Mesodermal cell (in vitro differentiated cells): Measurements from ENCODE around the gene PKIG. TPM values are rescaled to one million over a fixed set of nuclear protein-coding genes. Genes with fewer than 3 reads are reported as not detected.

ENCODE experiments used
- H3K27ac ChIP-seq: 2 replicates; pipeline ENCODE4 v1.7.0; 2013; ENCODE audit warnings: mild to moderate bottlenecking, low read depth, low read length, moderate library complexity; ENCODE audit not compliant: severe bottlenecking
- H3K36me3 ChIP-seq: 2 replicates; pipeline ENCODE4 v1.7.1; 2013; ENCODE audit warnings: mild to moderate bottlenecking, low read length, moderate library complexity; ENCODE audit not compliant: control insufficient read depth, insufficient read depth
- H3K4me1 ChIP-seq: one replicate; pipeline ENCODE4 v1.7.1; 2013; ENCODE audit warnings: mild to moderate bottlenecking, low read length; ENCODE audit not compliant: insufficient read depth, control insufficient read depth, poor library complexity, severe bottlenecking
- H3K4me3 ChIP-seq: 2 replicates; pipeline ENCODE4 v1.7.0; 2013; ENCODE audit warnings: low read length, control low read depth, mild to moderate bottlenecking; ENCODE audit not compliant: insufficient read depth, poor library complexity, severe bottlenecking; ENCODE audit errors: extremely low read depth
- H3K9me3 ChIP-seq: 2 replicates; pipeline ENCODE4 v1.7.1; 2013; ENCODE audit warnings: mild to moderate bottlenecking, low read length, moderate library complexity; ENCODE audit not compliant: control insufficient read depth
- WGBS, 2 experiments: methylation state at CpG; one replicate each; pipeline ENCODE4 v1.1.5; 2013; ENCODE audit warnings: missing lambda C conversion rate in 2 of 2; ENCODE audit not compliant: insufficient coverage in 2 of 2; 5-methylcytosine and 5-hydroxymethylcytosine counted together
- polyA plus RNA-seq, 2 experiments: library from polyadenylated mRNA; stranded (reverse); fragments of 50-300 nt; gene quantifications; one replicate each; pipeline ENCODE4 v1.2.3, GENCODE V29; 2013

PKIG gene
- polyA plus RNA-seq (2013, experiment 1 of 2), result 131 TPM
- polyA plus RNA-seq (2013, experiment 2 of 2), result 125 TPM

DNA sequence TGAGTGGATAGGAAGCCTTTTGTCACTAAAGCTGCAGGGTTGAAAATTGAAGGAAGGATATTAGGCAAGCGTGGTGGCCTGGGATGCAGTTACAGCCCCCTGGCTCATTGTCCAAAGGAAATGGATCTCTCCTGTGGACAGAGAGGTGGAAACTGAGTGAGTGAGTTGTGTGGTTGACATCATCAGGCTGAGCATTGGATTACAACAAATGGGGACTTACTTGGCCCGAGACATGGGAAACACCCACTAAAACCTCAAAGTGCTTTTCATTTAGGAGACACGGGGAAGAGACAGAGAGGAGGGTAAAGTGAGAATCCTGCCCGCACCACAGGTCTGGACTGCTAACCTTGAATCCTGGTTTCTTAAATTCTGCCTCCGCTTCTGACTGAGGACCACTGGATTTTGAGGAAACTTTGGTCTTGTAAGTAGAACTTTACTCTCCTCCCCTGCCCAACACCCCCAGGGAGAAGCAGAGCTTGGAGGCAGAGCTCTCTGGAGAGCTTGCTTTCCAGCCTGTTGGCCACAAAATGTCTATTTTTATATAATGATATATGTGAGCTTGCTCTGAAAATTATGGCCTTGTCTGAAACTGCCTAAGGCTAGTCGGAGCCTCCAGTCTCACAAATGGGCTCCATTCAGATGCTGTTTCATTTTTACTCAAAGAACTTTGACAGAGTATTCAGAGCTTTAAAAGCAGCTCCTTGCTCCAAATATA, at the start of gene PKIG:
Gene PKIG (plus strand): TSS at position 269 of the 715 bp plus-strand sequence. CDS start 31,978 bp downstream, outside the sequence.
- H3K36me3 ChIP-seq, result peaks cover 12% of the 10 kb centered on the region
- H3K4me3 ChIP-seq, result peak within 1 kb of the TSS; percentile 27
- H3K4me1 ChIP-seq, result peaks cover 43% of the 10 kb centered on the region
- WGBS, 2 experiments, result 75 to 88% methylated on average over 1 to 3 of the region's 6 CpGs
- peak within 1 kb of the TSS; percentile 81 for H3K27ac ChIP-seq
- H3K9me3 ChIP-seq, result no peaks in the 10 kb centered on the region

DNA sequence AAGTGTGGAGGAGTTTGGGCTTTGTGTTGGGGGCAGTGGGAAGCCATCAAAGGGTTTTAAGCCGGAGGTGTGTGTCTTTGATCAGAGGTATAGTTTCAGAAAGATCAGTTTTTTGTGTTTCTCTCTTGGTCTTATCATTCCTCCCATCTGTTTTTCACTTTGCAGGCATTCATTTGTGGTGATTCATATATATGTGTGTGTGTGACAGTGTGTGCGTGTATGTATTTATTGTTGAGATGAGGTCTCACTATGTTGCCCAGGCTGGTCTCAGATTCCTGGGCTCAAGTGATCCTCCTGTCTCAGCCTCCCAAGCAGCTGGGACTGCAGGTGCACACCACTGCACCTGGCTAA, 49.4 kb upstream of the PKIG start:
- H3K4me3 ChIP-seq, result peak overlapping the region; percentile 74
- peaks cover 9% of the 10 kb centered on the region for H3K4me1 ChIP-seq
- peaks cover 3% of the 10 kb centered on the region for H3K9me3 ChIP-seq
- no peaks in the 10 kb centered on the region for H3K36me3 ChIP-seq
- WGBS, 2 experiments, result 63 to 100% methylated on average over 1 of the region's 2 CpGs
- H3K27ac ChIP-seq, result peak overlapping the region; percentile 49

DNA sequence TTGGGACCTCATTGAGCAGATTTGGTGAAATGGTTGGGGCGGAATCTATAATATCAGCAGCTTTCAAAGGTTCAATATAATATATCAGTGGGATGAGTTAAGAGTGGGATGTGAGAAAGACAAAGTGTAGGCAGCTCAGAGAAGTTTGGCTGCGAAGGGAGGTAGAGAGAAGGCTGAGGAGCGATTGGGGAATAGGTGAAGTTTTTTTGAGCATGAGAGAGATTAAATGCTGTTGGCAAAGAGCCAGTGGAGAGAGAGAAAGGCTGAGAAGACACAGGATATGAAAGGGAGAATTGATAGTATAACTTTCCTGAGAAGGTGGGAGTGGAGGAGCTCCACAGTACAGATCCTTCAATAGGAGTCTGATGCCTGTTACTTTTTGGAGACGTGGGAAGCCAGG, 48.5 kb upstream of the PKIG start:
- Histone ChIP-seq H3K4me3 (no peak overlapping the region), H3K27ac (no peak overlapping the region), H3K9me3 (peaks cover 3% of the 10 kb centered on the region), H3K36me3 (no peaks in the 10 kb centered on the region), H3K4me1 (peaks cover 9% of the 10 kb centered on the region)
- WGBS, 2 experiments, result 97% methylated on average over 3 of the region's 4 CpGs

GRCh38 chr20:44536175-44536574, 46.2 kb upstream of the PKIG start:
- WGBS, 2 experiments, result 86 to 93% methylated on average over 1 to 3 of the region's 3 CpGs
- Histone ChIP-seq H3K36me3 (no peaks in the 10 kb centered on the region), H3K9me3 (no peaks in the 10 kb centered on the region), H3K27ac (no peak overlapping the region), H3K4me3 (no peak overlapping the region), H3K4me1 (peaks cover 9% of the 10 kb centered on the region)

- H3K4me3 ChIP-seq, result no peak overlapping the region
- 83% methylated on average over 1 of the region's 1 CpG; no CpG with 5 or more reads in 1 of the 2 experiments for WGBS, 2 experiments
- no peaks in the 10 kb centered on the region for H3K36me3 ChIP-seq
- no peak overlapping the region for H3K27ac ChIP-seq
- no peaks in the 10 kb centered on the region for H3K9me3 ChIP-seq
- peaks cover 6% of the 10 kb centered on the region for H3K4me1 ChIP-seq
Measured at GRCh38 chr20:44537993-44538392, 44.4 kb upstream of the PKIG start.

GRCh38 chr20:44540834-44541233, 41.5 kb upstream of the PKIG start:
- H3K36me3 ChIP-seq, result no peaks in the 10 kb centered on the region
- no peak overlapping the region for H3K4me3 ChIP-seq
- no peaks in the 10 kb centered on the region for H3K9me3 ChIP-seq
- whole genome bisulfite sequencing, 2 experiments, result 28 to 71% methylated on average over 3 to 5 of the region's 6 CpGs
- H3K4me1 ChIP-seq, result peaks cover 4% of the 10 kb centered on the region
- peak overlapping the region; percentile 80 for H3K27ac ChIP-seq

- no peak overlapping the region for H3K4me3 ChIP-seq
- peaks cover 4% of the 10 kb centered on the region for H3K4me1 ChIP-seq
- H3K9me3 ChIP-seq, result no peaks in the 10 kb centered on the region
- H3K36me3 ChIP-seq, result no peaks in the 10 kb centered on the region
- WGBS, 2 experiments, result 90 to 100% methylated on average over 2 of the region's 4 CpGs
- H3K27ac ChIP-seq, result no peak overlapping the region
Measured at GRCh38 chr20:44541992-44542391, 40.4 kb upstream of the PKIG start.

DNA sequence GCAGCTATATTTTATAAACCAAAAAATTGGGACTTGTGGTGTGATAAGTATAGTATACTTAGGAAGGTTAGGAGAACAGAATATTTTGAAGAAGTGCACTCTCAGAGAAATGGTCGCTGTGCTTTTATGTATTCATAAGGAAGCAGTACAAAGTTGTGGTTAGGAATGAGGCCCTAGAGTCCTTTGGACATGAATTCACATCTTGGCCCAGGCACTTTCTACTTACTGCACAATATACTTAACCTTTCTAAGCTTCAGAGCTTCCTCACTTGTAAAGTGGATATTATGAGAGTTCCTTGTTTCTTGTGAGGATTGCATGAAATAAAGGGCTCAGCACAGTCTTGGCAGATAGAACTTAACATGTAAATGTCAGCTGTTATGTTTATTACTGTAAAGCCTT, 39.5 kb upstream of the PKIG start:
- Histone ChIP-seq H3K36me3 (no peaks in the 10 kb centered on the region), H3K9me3 (no peaks in the 10 kb centered on the region), H3K4me1 (peaks cover 6% of the 10 kb centered on the region), H3K27ac (no peak overlapping the region), H3K4me3 (no peak overlapping the region)
- 100% methylated on average over 1 of the region's 1 CpG for WGBS, 2 experiments

DNA sequence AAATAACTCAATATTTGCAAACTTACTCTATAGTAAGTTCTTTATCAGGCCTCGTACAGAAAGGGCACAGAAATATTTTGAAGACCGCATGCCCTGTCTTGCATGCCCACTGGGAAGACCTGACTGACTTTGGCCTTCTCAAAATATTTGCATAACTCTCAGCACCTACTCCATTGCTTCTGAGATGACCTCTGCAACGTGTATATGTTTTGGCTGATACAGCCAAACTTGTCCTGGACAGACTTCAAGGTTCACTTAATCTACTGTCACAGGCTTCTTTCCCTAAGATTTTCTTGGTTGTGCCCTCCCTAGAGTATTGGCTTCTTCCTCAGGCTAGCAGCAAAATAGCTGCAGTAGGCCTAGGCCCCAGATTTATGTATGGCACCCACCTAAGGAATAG, 39.0 kb upstream of the PKIG start:
- WGBS, 2 experiments, result 90 to 100% methylated on average over 3 of the region's 3 CpGs
- no peak overlapping the region for H3K27ac ChIP-seq
- H3K9me3 ChIP-seq, result no peaks in the 10 kb centered on the region
- H3K4me3 ChIP-seq, result no peak overlapping the region
- peaks cover 10% of the 10 kb centered on the region for H3K4me1 ChIP-seq
- no peaks in the 10 kb centered on the region for H3K36me3 ChIP-seq

GRCh38 chr20:44544263-44544662, 38.1 kb upstream of the PKIG start:
- Histone ChIP-seq H3K27ac (no peak overlapping the region), H3K9me3 (no peaks in the 10 kb centered on the region), H3K4me3 (no peak overlapping the region), H3K4me1 (peaks cover 19% of the 10 kb centered on the region), H3K36me3 (no peaks in the 10 kb centered on the region)
- WGBS, 2 experiments, result no CpG with 5 or more reads among the region's 5 CpGs

DNA sequence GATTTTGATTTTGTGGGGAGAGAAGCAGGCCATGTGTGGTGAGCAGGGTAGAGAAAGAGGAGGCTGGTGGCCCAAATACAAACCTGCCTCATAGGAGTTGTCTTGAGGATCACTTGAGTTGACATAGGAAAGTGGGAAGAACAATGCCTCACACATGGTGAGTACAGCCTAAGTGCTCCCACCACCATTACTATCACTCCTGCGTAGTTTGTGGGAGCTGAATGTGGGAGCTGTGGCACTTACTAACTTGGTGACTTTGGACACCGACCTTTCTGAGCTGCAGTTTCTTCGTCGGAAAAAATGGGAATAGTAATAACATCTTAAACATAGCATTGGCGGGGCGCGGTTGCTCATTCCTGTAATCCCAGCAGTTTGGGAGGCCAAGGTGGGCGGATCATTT, 35.0 kb upstream of the PKIG start:
- no peaks in the 10 kb centered on the region for H3K9me3 ChIP-seq
- no peaks in the 10 kb centered on the region for H3K36me3 ChIP-seq
- WGBS, 2 experiments, result 93 to 100% methylated on average over 7 to 8 of the region's 8 CpGs
- H3K4me1 ChIP-seq, result peaks cover 25% of the 10 kb centered on the region
- no peak overlapping the region for H3K4me3 ChIP-seq
- H3K27ac ChIP-seq, result no peak overlapping the region
